Vagina (tissue), 2 donors: Measurements from ENCODE around the gene CD248. TPM values are rescaled to one million over a fixed set of nuclear protein-coding genes. Genes with fewer than 3 reads are reported as not detected.

Source experiments
- DNase-seq, 2 donors: peaks; one replicate each; pipeline ENCODE4 v3.0.0-alpha.2; 2017; ENCODE audit errors: extremely low spot score in 2 of 2
- H3K27ac ChIP-seq: fragments of 200-600 bp; sonication (generic); one replicate; pipeline ENCODE4 v1.5.1; 2019
- H3K27me3 ChIP-seq: fragments of 200-600 bp; sonication (generic); one replicate; pipeline ENCODE4 v1.5.1; 2019
- H3K36me3 ChIP-seq, 2 donors: fragments of 200-600 bp; sonication (generic); one replicate each; pipeline ENCODE4 v1.5.1; 2017 to 2019
- H3K4me1 ChIP-seq: fragments of 200-600 bp; sonication (generic); one replicate; pipeline ENCODE4 v1.5.1; 2019
- H3K4me3 ChIP-seq, 2 donors: fragments of 200-600 bp; sonication (generic); 1 replicate in 1 of 2; 2 replicates in 1 of 2; pipeline ENCODE4 v1.5.1; 2016 to 2019
- H3K9me3 ChIP-seq: fragments of 200-600 bp; sonication (generic); one replicate; pipeline ENCODE4 v1.5.1; 2019
- POLR2A ChIP-seq, 2 donors: fragments of 450-650 bp; IDR thresholded peaks; one replicate each; pipeline ENCODE4 v1.6.1; 2017; ENCODE audit warnings: antibody characterized with exemption in 2 of 2, mild to moderate bottlenecking in 2 of 2, moderate library complexity in 2 of 2
- POLR2AphosphoS5 ChIP-seq, 2 donors: sonication (generic); formaldehyde crosslinking; IDR thresholded peaks; one replicate each; pipeline ENCODE4 v1.9.0; 2017; ENCODE audit warnings: antibody characterized with exemption in 2 of 2, mild to moderate bottlenecking in 2 of 2, low read depth in 1 of 2; ENCODE audit not compliant: insufficient read depth in 1 of 2
- intact Hi-C: fragments of 100-400 bp; cut with DNase I; formaldehyde crosslinking; loops from one replicate; pipeline ENCODE4 v1.15.1; 2023
- total RNA-seq: library from RNA; depleted of rRNA; stranded (reverse); fragments of >200 nt; gene quantifications from one replicate; pipeline ENCODE4 v1.2.3, GENCODE V29; 2016
- TF ChIP-seq, protein P1 (sequence below), 3 experiments: fragments of 450-650 bp in 2 of 3; fragments of 200-600 bp in 1 of 3; sonication (generic) in 1 of 3; IDR thresholded peaks; one replicate each; pipeline ENCODE4 v1.5.1; 2017 to 2019; ENCODE audit warnings: antibody characterized with exemption in 3 of 3, mild to moderate bottlenecking in 2 of 3, moderate library complexity in 2 of 3

Gene CD248
- total RNA-seq, 1 donor from 2014 or later = 45.2 TPM

DNA sequence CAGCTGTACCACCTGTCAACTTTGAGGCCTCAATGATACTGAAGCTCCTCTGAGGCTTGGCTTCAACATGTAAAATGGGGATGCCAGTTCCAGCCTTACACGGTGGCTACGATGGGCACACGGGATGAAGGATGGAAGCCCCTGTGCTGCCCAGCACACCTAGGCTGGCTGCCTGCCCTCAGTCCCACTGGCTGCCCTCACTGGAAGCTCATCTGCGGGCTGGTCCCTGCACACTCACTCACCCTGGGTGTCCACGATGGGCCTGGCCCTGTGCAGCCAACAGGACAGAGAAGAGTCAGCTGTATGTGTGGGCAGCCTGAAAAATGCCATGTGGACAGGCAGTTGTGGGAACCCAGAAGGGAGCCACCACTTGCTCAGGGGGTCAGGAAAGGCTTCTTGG is 30.1 kb downstream of the CD248 start:
- H3K4me3 ChIP-seq = no peak overlapping the region
- intact Hi-C loops = loop anchor here (10.0 kb wide), 1 partner anchor 62 kb away; no protein-coding TSS in a partner anchor
- no peak for DNase-seq

DNA sequence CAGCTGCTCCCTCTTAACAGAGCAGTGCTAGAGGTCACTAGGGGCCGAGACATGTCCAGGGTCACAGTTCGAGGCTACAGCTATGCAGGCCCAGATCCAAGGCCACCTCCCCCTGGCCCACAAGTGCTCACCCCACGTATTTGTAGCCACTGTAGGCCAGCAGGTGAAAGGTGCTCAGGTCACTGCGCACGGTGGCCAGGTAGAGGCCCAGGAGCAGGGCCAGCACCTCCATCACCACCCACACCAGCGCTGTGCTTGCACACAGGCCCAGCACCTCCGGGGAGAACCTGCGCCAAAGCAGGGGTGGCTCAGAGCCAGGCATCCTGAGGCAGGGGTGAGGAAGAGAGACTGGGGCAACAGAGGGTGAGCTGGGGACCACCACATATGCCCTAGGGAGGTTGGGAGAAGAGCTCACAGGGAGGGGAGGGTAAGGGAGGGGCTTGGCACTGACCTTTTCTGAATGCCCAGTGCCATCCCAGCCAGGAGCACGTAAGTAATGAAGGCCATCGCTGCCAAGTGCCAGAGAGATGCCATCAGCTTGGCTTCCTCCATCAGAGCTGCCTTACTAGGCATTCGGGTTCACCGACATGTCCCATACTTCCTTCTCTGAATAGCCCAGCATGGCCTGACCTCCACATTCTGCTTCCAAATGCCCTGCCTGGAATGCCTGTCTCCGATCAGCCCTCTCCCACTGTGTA is 31.4 kb downstream of the CD248 start:
- Histone ChIP-seq H3K27ac (no peak overlapping the region), H3K4me1 (peaks cover 47% of the 10 kb centered on the region), H3K27me3 (no peaks in the 10 kb centered on the region), H3K36me3 (no peaks in the 10 kb centered on the region), H3K4me3 (no peak overlapping the region), H3K9me3 (no peaks in the 10 kb centered on the region)
- no peak for DNase-seq
- TF ChIP-seq, protein P1, sequence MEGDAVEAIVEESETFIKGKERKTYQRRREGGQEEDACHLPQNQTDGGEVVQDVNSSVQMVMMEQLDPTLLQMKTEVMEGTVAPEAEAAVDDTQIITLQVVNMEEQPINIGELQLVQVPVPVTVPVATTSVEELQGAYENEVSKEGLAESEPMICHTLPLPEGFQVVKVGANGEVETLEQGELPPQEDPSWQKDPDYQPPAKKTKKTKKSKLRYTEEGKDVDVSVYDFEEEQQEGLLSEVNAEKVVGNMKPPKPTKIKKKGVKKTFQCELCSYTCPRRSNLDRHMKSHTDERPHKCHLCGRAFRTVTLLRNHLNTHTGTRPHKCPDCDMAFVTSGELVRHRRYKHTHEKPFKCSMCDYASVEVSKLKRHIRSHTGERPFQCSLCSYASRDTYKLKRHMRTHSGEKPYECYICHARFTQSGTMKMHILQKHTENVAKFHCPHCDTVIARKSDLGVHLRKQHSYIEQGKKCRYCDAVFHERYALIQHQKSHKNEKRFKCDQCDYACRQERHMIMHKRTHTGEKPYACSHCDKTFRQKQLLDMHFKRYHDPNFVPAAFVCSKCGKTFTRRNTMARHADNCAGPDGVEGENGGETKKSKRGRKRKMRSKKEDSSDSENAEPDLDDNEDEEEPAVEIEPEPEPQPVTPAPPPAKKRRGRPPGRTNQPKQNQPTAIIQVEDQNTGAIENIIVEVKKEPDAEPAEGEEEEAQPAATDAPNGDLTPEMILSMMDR (IDR thresholded peaks at IDR 0.05) = no peak
- no peak for TF ChIP-seq POLR2AphosphoS5 (IDR thresholded peaks at IDR 0.05; ENCODE audit: insufficient read depth in 1 of 2, low read depth in 1 of 2)
- TF ChIP-seq POLR2A (IDR thresholded peaks at IDR 0.05) = no peak
- intact Hi-C loops = loop anchor here (10.0 kb wide), 1 partner anchor 61 kb away; no protein-coding TSS in a partner anchor

More for the DNA sequence above, 30.1 kb downstream of the CD248 start:
- Histone ChIP-seq H3K4me1 (peaks cover 47% of the 10 kb centered on the region), H3K9me3 (no peaks in the 10 kb centered on the region), H3K36me3 (no peaks in the 10 kb centered on the region), H3K27me3 (no peaks in the 10 kb centered on the region), H3K27ac (no peak overlapping the region)
- TF ChIP-seq POLR2A (IDR thresholded peaks at IDR 0.05) (no peak), POLR2AphosphoS5 (IDR thresholded peaks at IDR 0.05; ENCODE audit: insufficient read depth in 1 of 2, low read depth in 1 of 2) (no peak)
- TF ChIP-seq, protein P1 (IDR thresholded peaks at IDR 0.05) = no peak

DNA sequence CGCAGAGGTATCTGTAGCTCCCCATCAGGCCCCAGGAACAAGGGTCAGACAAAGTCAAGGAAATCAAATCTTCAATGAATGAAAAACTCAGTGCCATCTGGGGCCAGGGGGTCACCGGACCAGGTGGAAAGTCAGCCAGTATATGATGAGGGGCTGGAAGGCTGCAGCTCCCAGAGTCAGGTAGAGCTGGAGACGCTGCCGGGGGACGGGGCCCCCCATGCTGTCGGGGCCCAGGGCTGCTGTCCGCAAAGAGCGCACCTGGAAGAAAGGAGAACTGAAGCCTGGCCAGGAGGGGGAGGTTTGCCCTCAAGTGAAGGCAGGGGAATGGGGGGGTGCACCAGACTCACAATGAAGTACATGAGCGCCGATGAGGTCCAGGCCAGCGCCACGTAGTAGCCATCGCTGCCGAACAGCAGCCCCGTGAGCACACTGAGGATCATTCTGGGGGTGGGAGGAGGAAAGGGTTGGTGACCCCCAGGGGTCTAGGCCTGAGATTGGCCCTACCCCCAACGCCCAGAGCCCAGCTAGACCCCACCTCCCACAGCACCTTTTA is 32.2 kb downstream of the CD248 start:
- intact Hi-C loops = loop anchor here (10.0 kb wide), 1 partner anchor 60 kb away; no protein-coding TSS in a partner anchor
- TF ChIP-seq POLR2AphosphoS5 (IDR thresholded peaks at IDR 0.05; ENCODE audit: insufficient read depth in 1 of 2, low read depth in 1 of 2) (no peak), POLR2A (IDR thresholded peaks at IDR 0.05) (no peak)
- TF ChIP-seq, protein P1 (IDR thresholded peaks at IDR 0.05) = no peak
- no peak for DNase-seq
- H3K36me3 ChIP-seq = no peaks in the 10 kb centered on the region
- no peak overlapping the region for H3K27ac ChIP-seq
- H3K4me3 ChIP-seq = no peak overlapping the region
- H3K4me1 ChIP-seq = peaks cover 39% of the 10 kb centered on the region
- H3K9me3 ChIP-seq = no peaks in the 10 kb centered on the region
- H3K27me3 ChIP-seq = no peaks in the 10 kb centered on the region

DNA sequence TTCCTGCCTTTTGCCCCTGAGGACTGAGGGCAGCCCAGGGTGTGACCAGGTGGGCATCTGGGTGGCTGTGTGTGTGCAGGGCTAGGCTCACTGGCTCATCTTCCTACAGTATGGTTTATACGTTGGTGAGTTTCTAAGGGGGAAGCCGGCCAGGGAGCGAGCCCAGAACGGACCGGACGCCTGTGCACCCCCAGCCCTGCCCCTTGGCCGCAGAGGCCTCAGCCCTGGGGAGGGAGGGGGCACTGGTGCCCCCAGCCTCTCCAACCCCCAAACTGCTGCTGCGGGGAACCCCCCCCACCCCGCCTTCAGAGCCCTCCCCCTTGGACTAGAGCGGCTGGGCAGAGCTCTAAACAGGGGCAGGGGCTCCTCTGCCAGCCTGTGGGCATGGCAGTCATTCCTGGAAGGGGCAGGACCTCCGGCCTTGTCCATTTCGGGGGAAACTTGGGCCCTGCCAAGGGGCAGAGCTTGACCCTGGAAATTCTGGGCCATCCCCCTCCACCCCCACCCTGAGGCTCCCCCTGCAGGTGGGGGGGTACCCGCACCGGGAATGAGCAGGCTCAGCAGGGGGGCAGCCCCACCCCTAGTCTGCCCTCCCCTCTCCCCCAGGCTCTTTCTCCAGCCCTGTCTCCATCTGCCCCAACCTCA is 33.3 kb downstream of the CD248 start:
- intact Hi-C loops = loop anchor here (10.0 kb wide), 1 partner anchor 59 kb away; no protein-coding TSS in a partner anchor
- DNase-seq = no peak
- Histone ChIP-seq H3K4me3 (no peak overlapping the region), H3K36me3 (no peaks in the 10 kb centered on the region), H3K27me3 (no peaks in the 10 kb centered on the region), H3K4me1 (peaks cover 40% of the 10 kb centered on the region), H3K9me3 (no peaks in the 10 kb centered on the region), H3K27ac (no peak overlapping the region)
- TF ChIP-seq POLR2AphosphoS5 (IDR thresholded peaks at IDR 0.05; ENCODE audit: insufficient read depth in 1 of 2, low read depth in 1 of 2) (no peak), POLR2A (IDR thresholded peaks at IDR 0.05) (no peak)
- TF ChIP-seq, protein P1 (IDR thresholded peaks at IDR 0.05) = no peak
